ENCODE measurements around the gene SMPD1.
"Not testable (repeated sequence)": the region's sequence is repeated elsewhere in the genome, so short reads cannot be mapped to it uniquely, and the experiment has no call there.

SMPD1 gene

DNA sequence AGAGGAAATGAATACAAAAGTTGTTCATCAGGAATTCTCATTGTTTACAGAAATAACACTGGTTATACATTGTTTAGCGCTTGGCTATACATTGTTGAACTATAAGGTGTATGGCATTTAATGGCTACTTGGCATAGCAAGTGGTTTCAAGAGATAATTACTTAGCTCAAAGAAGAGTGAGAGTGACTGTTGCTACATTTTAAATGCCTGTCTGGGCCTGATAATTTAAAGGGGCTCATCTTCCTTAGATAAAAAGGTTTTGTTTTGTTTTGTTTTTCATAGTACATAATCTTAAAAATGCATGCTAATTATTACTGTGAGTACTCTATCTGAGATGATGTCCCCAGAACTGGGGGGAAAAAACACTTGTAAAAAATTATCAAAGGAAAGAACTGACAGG lies 1.5 kb upstream of the SMPD1 start:
- no peak for DNase-seq (ENCODE audit: low read depth)

DNA sequence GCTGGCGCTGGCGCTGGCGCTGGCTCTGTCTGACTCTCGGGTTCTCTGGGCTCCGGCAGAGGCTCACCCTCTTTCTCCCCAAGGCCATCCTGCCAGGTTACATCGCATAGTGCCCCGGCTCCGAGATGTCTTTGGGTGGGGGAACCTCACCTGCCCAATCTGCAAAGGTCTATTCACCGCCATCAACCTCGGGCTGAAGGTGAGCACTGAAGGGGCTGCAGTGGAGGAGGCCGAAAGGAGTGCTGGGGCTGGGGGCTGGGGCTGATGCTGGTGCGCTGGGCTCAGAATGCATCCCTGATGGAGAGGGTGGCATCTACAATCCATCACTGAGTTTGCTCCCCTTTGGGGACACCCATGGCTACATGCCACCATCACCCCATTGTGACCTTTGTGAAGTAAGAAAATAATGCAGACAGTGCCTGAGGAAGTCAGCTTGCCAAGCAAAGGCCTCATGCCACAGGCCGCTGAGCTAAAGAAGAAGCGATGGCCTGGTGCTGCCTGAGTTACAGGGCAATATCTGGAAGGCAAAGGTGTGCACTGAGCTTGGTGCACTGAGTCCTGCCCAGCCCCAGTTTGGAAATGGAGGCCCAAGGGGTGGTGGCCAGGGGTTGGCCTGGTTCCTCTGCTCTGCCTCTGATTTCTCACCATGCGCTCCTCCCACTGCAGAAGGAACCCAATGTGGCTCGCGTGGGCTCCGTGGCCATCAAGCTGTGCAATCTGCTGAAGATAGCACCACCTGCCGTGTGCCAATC lies 620 bp downstream of the SMPD1 start:
- no peak for DNase-seq (ENCODE audit: low read depth)

DNA sequence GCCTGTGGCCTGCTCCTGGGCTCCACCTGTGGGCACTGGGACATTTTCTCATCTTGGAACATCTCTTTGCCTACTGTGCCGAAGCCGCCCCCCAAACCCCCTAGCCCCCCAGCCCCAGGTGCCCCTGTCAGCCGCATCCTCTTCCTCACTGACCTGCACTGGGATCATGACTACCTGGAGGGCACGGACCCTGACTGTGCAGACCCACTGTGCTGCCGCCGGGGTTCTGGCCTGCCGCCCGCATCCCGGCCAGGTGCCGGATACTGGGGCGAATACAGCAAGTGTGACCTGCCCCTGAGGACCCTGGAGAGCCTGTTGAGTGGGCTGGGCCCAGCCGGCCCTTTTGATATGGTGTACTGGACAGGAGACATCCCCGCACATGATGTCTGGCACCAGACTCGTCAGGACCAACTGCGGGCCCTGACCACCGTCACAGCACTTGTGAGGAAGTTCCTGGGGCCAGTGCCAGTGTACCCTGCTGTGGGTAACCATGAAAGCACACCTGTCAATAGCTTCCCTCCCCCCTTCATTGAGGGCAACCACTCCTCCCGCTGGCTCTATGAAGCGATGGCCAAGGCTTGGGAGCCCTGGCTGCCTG lies 1.4 kb downstream of the SMPD1 start:
- no peak for DNase-seq (ENCODE audit: low read depth)

DNA sequence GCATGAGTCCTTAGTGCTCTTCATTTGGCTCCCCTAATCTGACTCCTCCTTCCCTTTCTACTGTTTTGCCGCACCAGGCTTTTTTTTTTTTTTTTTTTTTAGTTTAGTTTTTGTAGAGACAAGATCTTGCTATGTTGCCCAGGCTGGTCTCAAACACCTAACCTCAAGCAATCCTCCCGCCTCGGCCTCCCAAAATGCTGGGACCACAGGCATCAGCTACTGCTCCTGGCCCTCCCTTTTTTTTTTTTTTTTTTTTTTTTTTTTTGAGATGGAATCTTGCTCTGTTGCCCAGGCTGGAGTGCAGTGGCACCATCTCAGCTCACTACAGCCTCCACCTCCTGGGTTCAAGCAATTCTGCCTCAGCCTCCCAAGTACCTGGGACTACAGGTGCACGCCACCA lies 2.0 kb downstream of the SMPD1 start:
- not testable (repeated sequence) for DNase-seq (ENCODE audit: low read depth)

DNA sequence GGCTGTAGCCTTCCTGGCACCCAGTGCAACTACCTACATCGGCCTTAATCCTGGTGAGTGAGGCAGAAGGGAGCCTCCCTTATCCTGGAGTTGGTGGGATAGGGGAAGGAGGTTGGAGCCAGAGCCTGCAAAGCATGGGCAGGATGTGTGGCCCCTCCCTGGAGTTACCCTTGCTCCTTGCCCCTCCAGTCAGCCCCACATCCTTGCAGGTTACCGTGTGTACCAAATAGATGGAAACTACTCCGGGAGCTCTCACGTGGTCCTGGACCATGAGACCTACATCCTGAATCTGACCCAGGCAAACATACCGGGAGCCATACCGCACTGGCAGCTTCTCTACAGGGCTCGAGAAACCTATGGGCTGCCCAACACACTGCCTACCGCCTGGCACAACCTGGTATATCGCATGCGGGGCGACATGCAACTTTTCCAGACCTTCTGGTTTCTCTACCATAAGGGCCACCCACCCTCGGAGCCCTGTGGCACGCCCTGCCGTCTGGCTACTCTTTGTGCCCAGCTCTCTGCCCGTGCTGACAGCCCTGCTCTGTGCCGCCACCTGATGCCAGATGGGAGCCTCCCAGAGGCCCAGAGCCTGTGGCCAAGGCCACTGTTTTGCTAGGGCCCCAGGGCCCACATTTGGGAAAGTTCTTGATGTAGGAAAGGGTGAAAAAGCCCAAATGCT lies 3.9 kb downstream of the SMPD1 start:
- no peak for DNase-seq (ENCODE audit: low read depth)

DNA sequence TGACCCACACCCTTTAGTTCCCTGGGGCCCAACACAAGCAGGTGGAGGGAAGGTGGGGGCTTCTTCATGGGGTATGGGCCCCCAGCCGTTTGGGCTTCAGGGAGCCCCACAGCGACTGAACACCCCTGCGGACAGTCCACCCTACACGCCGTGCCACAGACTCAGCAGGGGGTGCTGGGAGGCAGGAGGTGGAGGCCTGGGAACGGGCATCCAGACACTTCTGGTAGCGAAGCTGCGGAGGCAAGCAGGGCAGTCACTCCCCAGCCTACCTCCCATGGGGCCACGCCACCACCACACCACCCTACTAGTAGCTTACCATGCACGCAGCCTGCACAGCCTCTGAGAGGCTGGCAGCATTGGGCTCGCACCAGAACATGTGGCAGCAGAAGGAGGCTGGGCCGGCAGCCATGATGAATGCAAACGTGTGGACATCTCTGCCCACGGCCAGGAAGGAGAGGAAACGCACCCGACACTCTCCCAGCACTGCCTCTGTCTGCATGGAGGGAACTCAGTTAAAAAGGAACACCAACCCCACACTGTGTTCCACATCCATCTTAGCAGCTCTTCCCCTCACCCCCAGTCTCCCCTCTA lies 5.3 kb downstream of the SMPD1 start:
- DNase-seq (ENCODE audit: low read depth), result no peak

DNA sequence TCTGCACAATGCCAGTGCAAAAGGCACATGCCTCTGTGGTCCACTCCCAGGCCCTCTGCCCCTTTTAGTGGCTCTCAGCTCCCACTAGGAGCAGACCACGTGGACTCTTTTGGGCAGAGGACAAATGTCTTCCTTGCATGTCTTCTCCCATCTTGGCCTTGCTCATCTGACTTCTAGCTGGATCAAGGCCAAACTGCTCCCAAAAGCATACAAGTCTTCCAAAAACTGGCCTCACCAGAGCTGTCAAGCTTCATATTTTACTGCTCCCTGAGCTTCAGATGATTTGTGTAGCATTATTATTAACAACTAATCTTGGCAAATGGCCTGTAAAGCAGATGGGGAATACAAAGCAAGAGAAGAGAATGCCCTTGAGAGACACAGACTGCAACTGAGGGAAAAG lies 6.9 kb downstream of the SMPD1 start:
- DNase-seq (ENCODE audit: low read depth), result no peak

DNA sequence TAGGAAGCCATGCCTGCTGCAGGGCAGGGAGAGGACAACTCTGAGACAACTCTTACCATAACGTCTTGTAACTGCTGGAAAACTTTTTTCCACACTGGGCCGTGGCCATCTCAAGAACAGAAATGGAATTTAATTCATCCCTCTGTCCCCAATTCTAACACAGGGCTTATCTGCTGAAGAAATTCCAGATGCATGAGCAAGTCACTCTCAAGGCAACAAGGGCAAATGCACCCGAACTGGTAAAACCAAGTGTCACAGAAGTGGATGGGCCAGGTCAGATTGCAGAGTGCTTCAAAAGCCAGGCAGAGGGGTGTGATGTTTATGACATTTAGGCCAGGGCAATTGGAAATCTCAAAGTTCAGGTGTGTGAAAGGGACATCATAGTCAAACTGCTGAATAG lies 7.4 kb downstream of the SMPD1 start:
- no peak for DNase-seq (ENCODE audit: low read depth)

DNA sequence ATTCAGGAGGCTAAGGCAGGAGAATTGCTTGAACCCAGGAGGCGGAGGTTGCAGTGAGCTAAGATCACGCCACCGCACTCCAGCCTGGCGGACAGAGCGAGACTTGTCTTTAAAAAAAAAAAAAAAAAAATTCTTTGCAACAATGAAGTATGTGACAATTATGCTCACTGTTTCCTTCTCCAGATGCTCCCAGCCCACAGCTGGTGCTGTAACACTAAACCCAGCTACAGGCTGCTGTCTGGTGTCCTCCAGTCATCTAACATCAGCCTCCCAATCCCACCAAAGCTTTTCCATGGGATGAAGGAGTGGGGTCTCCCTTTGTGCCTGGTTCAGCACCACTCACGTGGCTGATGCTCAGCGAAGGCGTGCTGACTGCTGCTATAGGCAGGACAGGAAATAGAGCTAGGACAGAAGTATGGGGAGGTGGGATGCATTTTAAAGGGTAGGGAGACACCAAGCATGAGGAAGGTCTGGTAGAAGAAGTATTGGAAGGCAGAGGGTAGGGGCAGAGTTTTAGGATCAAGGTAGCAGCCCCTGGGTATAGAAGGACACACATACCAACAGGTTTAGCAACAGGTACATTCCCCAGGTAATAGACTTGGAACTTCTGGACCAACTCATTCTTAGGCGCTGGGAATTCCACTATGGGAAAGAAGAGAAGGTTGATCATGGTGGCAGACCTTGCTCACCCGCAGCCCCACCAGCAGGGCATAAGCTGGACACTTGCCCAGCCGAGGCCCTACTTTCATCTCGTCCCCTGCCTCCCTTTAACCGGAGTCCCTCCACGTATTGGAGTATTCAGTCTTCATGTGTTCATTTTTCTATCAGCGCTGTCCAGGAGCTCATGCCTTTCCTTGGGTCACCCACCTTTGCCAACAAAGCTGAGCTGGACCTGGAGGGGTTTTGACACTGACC lies 10.4 kb downstream of the SMPD1 start:
- DNase-seq (ENCODE audit: low read depth), result no peak

DNA sequence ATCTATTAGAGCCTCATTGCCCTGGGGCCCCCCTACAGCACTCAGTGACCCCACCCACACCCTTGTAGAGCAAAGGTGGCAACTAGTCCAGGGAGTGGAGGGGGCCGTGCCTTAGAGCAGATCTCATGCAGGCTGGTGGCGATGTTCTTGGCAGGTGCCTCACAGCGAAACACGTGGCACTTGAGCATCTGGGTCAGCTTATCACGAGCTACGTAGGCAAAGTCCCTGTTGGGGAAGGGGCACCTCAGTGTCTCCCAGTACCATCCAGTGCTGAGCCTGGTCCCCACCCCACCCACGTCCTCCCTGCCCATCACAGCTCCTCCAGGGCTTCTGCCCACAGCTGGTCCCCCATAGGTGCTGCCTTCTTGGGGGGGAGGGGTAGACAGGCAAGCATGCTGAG lies 11.2 kb downstream of the SMPD1 start:
- no peak for DNase-seq (ENCODE audit: low read depth)

DNA sequence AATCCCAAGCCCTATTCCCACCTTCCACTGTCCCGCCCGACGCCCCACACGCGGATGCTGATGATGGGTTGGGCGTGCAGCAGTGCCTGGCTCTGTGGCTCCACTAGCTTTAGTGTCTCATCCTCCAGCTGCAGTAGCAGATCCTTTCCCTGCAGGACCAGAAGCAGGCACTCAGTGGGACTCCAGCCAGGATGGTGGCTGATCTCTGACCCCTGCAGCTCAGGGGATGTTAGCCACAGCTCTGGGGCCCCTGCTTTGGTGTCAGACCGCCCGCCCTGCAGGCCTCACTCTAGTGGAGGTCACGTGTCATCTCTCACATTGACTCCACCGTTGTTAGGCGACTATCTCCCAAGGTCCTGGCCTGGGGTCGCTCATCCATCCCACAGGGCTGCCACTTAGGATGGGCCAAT lies 11.8 kb downstream of the SMPD1 start:
- no peak for DNase-seq (ENCODE audit: low read depth)

DNA sequence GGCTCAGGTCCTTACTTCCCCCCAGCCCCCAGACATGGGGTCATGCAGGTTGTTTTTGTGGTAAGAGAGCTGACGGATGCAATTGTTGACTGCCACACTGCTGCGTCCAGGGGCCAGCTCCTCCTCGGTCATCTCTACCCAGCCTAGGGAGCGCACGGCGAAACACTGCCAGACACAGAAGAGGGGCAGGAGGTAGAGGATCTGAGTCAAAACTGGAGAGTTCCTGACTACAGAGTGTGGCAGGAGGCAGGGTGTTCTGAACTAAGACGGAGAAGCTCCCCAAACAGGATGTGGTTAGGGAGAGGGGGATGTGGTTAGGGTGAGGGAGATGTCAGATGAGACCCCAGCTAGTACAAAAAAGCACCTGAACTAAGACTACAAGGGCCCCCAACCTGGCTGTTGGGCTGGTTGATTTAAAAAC lies 12.3 kb downstream of the SMPD1 start:
- peak; percentile 64 for DNase-seq (ENCODE audit: low read depth)

DNA sequence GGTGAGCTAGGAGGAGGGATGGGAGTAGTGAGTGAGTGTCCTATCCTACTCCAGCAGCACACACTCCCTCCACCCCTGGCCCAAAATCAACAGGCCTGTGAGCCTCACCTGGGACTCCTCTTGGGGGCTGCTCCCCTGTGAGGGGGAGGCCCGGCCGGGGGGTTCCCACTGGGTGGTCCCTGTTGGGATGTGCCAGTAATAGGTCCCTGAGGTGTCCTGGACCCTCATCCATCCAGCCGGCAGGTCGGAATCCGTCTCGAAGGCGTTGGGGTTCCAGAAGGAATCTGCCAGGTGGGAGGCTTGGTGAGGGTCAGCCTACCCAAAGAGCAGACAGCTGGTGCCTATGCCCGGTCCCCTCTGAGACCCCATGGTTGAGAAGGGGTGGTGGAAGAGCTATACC lies 13.3 kb downstream of the SMPD1 start:
- DNase-seq (ENCODE audit: low read depth), result no peak

DNA sequence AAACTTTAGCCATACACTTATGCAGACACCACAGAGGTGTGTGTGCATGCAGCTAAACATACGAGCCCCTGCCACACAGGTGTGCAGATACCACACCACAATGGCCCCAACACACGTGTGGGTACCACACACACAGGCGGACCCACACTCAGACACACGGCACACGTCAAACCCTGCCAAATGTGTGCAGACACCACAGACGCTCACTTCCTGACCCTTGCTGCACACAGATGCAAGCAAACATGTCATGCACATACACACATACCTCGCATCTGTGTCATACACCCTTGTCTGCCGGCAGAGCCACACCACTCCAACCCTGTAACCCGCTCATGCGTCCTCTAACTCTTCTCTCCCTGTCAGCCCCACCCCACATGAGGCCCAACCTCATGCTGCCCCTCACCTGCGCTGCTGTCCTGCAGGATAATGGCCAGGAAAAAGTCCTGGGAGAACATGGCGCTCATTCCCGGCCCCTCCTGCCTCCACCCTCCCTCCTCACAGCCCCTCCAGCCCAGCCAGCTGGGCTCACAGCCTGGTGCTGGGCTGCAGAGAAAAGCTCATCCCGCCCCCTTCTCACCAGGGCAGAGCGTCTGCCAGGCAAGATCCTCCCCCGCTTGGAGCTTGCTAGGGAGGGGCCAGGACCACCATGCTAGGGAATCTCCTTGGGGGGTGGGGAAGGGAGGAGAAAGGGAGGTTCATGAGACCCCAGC lies 14.2 kb downstream of the SMPD1 start:
- DNase-seq (ENCODE audit: low read depth), result peak; percentile 21

DNA sequence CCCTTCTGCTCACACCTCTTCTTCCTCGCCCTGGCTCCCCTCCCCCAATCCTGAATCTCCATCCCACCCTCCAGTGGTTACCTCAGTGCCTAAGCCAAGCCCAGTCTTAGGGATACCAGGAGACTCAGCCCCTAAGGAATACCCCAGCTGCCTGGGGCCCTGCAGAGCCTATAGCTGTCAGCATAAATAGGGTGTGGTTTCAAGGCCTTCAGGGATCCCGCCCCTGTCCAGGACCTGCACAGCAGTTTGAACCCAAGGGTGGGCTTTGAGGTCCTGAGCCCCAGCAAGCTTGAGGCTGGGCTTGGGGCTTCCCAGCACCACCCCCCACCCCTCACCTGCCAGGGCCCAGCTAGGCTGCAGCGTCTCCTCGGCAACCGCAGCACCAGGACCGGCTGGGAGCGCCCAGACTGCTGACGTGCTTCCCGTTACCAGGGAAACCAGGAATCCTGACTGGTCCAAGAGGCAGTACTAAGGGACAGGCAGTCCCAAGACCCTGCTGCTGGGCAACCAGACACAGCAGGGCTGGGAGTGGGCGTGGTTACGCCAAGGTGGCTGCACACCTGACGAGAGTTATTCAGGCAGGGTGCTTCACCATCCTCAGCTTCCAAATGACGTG lies 14.9 kb downstream of the SMPD1 start:
- no peak for DNase-seq (ENCODE audit: low read depth)

DNA sequence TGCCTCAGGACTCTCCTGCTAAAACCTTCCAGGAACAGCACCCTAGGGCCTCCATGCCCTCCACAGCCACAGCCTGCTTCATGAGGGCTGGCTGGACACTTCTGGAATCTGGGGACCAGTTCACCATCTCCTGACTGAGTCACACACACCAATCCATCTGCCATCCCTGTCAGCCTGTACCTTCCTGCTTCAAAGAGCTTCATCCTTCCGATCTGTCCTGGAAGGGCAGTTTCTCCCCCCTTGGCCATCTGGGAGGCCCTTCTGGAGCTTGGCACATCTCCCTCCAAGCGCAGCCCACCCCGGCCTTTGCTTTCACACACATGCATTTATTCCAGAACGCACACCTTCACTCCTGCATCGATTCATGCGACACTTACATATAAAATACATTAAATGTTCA lies 15.6 kb downstream of the SMPD1 start:
- no peak for DNase-seq (ENCODE audit: low read depth)

DNA sequence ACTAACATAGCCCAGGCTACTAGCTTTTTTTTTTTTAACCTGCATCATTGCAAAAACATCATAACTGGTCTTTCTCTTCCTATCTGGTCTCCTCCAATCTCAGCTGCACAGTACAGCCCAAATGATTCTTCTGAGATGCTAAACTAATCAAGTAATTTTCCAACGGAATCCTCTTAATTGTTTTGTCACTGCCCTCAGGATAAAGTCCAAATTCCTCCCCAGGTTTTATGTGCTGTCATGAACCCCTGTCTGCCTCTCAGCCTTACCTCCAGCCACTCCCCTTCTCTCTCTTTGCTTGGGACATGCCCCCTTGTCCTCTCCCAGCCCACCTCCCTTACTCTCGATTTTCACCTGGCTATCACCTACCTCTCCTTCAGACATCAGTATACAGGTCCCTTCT lies 16.1 kb downstream of the SMPD1 start:
- no peak for DNase-seq (ENCODE audit: low read depth)

DNA sequence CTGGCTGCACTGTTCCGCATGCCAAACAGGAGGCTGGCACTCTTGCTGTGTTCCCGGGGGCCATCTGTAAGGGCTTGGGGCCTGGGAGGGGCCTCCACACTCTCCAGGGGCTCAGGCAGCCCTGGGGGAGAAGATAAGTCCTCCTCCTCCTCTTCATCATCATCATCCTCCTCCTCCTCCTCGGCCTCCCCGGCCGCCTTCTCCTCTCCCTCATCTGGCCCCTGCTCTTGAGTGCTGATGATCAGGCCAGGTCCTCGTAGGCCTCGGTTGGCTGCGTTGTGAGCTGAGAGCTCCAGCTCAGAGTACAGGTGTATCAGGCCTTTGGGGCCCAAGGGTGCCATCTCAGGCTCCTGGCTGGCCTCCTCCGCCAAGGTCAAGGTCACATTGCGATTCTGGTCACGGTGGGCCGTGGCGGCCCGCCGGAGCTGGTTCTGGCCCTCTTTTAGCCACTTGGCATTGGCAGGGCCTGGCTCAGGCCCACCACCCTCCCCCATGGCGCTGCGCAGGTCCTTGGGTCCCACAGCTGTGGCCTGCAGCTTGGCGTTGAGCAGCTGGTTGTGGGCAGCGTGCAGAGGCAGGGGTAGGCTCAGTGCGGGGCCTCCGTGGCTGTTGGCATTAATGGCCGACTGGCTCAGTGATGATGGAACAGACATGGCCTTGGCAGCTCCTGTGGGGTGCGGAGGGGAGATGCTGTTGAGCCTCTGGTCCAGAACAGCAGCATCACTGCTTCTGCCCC lies 20.6 kb downstream of the SMPD1 start:
- DNase-seq (ENCODE audit: low read depth), result no peak

DNA sequence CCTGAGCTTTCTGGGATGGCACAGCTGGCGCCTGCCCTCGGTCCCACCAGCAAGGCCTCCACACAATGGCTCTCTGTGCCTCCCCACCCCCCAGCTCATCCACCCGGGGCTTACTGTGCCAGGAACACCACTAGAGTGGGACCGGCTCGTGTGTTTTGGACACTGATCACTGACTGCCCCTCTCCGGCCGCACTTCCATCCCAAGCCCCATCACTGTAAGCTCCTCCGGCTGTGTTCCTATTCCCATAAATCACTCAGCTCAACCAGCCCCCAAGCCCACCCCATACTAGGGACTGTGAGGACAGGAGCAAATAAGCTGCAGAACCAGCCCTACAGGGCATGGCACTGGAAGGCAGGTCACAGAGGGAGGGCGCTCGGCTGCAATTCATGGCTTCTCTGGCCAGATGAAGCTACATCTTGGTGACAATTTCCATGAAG lies 21.3 kb downstream of the SMPD1 start:
- DNase-seq (ENCODE audit: low read depth), result no peak

DNA sequence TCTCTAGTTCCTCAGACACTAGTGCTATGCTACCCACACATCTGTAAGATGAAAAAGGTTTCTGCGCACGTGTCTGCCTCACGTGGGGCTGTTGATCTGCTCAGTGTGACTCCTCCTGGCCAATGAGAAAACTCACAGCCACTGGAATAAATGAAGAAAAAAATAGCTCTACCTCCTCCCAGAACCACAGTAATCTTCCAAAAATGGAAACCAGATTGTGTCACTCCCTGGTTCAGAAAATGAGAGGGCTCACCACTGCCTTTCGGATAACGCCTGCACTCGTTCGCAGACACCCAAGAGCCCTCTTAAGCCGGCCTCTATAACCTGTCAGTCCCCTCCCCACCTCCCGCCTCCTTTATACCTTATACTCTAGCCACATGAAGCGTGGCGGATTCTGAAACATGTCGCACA lies 23.5 kb downstream of the SMPD1 start:
- DNase-seq (ENCODE audit: low read depth), result peak; percentile 36
